Fibroblast of skin of right biceps (primary cell): Measurements from ENCODE around the gene NKAP.
A peak's percentile ranks its signal among the peaks of the same experiment; 100 is the strongest.
"Not testable (repeated sequence)": the region's sequence is repeated elsewhere in the genome, so short reads cannot be mapped to it uniquely, and the experiment has no call there.

ENCODE experiments used
- DNase-seq: peaks from one replicate; pipeline ENCODE4 v3.0.0-alpha.2; 2013

NKAP gene

GRCh38 chrX:119935215-119935874, 8.2 kb downstream of the NKAP start:
- DNase-seq = no peak

DNA sequence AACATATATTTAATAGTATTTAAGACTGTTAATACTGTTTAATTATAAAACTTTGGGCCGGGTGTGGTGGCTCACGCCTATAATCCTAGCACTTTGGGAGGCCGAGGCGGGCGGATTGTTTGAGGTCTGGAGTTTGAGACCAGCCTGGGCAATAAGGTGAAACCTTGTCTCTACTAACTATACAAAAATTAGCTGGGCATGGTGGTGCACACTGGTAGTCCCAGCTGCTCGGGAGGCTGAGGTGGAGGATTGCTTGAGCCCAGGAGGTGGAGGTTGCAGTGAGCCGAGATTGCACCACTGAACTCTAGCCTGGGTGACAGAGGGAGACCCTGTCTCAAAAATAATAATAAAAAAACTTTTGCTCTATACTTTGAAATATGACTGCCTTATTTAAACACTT, 21.2 kb downstream of the NKAP start:
- not testable (repeated sequence) for DNase-seq

DNA sequence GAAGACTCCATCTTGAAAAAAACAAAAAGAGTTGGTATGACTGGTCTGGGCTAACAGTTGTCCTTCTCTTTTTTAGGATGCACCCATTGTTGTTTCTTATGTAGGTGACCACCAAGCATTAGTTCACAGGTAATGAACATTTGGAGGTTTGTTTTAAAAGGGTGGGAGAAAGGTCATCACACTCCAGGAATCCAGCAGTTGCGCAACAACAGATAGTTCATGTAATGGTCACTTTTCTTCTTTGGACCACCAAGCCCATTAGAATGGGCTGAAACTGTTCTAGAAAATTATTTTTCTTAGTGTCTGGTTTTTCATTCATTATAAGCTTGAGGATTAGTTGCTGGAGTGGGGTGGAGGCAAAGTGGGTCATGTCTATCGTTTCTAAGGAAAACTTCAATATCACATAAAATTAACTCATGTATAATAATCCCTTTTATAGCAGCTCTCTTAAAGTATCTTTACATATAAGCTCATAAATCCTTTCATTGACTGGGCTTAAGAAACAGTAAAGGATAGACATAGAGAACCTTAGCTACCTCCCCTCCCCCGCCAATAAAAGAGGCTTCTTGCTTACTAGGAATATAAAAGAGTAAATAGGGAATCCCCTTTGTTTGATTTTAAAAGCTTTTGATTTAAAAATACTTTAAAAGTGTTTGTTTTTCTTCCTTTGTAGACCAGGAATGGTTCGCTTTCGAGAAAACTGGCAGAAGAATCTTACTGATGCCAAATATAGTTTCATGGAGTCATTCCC, 23.5 kb downstream of the NKAP start:
- DNase-seq = no peak

DNA sequence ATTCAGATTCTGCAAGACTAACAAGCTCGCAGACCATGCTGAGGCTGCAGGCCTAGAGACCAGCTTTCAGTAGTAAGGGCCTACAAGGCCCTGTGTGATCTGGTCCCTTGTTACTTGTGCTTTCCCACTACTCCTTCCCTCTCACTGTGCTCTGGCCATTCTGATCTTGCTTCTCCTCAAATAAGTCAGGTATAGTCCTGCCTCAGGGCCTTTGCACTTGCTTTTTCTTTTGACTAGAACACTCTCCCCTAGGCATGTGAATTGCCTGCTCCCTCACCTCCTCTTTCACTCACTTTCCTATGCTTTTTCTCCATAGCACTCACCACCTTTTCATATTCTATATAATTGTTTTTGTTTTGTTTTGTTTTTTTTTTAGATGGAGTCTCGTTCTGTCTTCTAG, 25.7 kb downstream of the NKAP start:
- DNase-seq = no peak

DNA sequence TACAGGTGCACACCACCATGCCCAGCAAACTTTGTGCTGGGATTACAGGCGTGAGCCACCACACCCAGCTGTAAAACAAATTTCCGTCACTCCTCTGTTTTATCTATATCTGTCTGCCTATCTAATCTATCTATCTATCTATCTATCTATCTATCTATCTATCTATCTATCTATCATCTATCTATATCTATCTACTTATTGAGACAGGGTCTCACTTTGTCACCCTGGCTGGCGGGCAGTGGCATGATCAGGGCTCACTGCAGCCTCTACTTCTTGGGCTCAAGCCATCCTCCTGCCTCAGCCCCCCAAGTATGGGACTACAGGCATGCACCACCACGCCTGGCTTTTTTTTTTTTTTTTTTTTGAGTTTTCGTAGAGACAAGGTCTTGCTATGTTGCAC, 27.2 kb downstream of the NKAP start:
- DNase-seq = no peak

DNA sequence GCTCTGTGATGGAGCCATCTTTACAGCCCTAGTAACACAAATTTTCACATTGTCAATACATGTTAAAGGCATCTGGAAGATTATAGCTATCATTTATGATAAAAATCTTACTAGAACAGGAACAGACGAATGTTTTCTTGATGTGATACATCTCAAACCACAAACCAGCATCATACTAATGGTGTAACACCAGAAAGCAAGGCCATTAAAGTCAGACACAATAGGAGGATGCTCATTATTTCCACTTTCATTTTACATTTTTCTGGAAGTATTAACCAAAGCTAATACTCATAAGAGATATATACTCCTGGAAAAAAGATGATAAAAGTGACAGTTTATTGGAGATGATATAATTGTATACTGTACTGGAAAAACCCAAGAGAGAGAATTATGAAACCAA, 42.6 kb downstream of the NKAP start:
- no peak for DNase-seq

DNA sequence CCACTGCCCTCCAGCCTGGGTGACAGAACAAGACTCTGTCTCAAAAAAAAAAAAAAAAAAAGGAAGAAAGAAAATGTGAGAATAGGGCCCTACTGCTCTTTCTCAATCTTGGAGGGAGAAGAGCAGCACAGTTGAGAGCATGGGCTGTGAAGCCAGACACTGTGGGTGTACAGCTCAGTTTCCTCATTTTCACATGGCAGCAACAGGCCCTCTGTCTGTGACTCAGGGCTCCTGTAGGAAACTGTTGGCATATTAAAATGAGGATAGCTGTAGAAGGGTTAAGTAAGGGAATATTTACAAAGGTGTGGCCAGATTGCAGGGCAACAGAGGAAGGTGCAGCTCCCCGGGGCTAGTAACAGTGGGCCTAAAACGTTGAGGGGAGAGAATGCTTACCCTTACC, 44.4 kb downstream of the NKAP start:
- no peak for DNase-seq

- no peak for DNase-seq
Measured at GRCh38 chrX:119895843-119896326, 47.7 kb downstream of the NKAP start, which contains the start of gene AKAP14. AKAP14 (plus strand) TSS chrX:119895893; CDS start chrX:119903224, 7,331 bp downstream.

DNA sequence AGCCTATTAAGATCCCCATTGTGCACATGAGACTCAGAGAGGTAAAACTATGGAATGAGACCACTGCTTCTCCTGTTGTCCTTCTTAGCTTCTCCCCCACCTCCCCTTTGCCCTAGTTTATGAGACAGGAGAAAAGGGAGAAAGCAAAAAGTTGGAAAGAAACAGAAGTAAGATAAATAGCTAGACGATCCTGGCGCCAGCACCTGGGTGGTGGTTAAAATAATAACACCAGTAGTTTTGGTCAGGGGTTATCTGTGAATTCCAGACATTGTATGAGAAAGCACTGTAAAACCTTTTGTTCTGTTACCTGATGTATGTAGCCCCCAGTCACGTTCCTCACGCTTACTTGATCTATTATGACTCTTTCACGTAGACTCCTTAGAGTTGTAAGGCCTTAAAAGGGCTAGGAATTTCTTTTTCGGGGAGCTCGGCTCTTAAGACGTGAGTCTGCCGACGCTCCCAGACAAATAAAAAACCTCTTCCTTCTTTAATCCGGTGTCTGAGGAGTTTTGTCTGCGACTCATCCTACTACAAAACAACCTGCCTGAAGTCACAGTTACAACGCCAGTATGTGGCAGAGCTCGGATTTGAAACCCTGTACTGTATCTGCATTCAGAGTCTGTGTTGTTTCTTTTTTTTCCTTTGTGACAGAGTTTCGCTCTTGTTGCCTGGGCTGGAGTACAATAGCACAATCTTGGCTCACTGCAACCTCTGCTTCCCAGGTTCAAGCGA, 51.4 kb downstream of the NKAP start:
- DNase-seq = not testable (repeated sequence)

DNA sequence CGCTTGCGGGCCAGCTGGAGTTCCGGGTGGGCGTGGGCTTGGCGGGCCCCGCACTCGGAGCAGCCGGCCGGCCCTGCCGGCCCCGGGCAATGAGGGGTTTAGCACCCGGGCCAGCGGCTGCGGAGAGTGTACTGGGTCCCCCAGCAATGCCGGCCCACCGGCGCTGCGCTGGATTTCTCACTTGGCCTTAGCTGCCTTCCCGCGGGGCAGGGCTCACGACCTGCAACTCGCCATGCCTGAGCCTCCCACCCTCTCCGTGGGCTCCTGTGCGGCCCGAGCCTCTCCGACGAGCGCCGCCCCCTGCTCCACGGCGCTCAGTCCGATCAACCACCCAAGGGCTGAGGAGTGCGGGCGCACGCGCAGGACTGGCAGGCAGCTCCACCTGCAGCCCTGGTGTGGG, 52.9 kb downstream of the NKAP start:
- DNase-seq = not testable (repeated sequence)

- peak; percentile 57 for DNase-seq
Measured at GRCh38 chrX:119887721-119888425, 55.7 kb downstream of the NKAP start.

GRCh38 chrX:119885554-119886428, 57.8 kb downstream of the NKAP start:
- DNase-seq = peak; percentile 49

DNA sequence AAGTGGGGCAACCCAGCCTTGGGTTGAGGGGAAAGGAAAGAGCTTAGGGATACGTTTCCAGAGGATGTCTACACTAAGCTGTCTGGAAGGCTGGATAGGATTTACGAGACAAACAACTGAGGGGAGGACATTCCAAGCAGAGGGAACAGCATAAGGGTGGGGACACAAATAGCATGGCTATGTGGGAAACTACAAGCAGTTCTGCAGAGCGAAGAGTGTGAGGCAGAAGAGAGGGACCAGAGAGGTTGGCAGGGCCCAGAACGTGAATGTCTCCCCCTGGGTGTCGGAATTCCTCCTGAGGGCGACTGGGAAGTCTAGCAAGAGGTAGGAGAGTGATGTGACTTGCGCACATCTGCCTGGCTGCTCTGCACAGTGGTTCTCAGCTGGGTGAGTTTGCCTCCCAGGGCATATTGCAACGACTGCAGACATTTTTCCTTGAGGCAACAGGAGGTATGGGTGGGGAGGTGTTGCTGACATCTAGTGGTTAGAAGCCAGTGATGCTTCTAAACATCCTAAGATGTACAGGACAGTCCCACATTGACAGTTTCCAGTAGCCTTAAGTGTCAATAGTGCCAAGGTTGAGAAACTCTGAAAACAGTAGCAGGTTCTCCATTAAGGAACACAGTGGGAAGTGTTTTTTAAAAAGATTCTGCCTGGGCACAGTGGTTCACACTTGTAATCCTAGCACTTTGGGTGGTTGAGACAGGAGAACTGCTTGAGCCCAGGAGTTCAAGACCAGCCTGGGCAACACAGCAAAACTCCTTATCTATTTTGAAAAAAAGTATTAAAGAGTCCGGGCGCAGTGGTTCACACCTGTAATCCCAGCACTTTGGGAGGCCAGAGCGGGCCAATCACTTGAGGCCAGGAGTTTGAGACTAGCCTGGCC, 62.8 kb downstream of the NKAP start:
- peak; percentile 47 for DNase-seq

DNA sequence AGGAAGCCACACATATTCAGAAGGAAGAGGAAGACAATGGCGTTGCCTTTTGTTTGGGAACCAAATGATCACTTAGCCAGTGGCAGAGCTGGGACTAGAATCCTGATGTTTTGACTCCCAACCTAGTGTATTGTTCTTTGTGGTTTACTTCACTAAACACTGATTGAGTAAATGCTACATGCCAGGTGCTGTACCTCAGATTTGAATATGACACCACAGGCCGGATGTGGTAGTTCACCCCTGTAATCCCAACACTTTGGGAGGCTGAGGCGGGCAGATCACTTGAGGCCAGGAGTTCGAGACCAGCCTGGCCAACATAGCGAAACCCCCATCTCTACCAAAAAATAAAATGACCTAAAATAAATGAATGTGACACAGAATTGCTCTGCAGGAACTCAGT, 63.5 kb downstream of the NKAP start:
- no peak for DNase-seq

- DNase-seq = no peak
Measured at GRCh38 chrX:119878740-119879139, 64.8 kb downstream of the NKAP start.

- peak; percentile 83 for DNase-seq
Measured at GRCh38 chrX:119871599-119872395, 71.8 kb downstream of the NKAP start, which contains the start of the genes NDUFA1 and RNF113A. NDUFA1 (plus strand) TSS chrX:119871832; CDS start chrX:119871912, 80 bp downstream. RNF113A (minus strand) TSS chrX:119871733; CDS start chrX:119871613, 120 bp downstream.

- DNase-seq = no peak
Measured at GRCh38 chrX:119871245-119871598, 72.3 kb downstream of the NKAP start.
